ENCODE data around the gene SGO2.
A peak's percentile ranks its signal among the peaks of the same experiment; 100 is the strongest.
"Not testable (repeated sequence)": the region's sequence is repeated elsewhere in the genome, so short reads cannot be mapped to it uniquely, and the experiment has no call there.

Gene SGO2

GRCh38 chr2:200525551-200525881 lies 491 bp upstream of the SGO2 start:
- no peak for DNase-seq

GRCh38 chr2:200528228-200528627 lies 2.2 kb downstream of the SGO2 start:
- DNase-seq: no peak

GRCh38 chr2:200533754-200534153 lies 7.7 kb downstream of the SGO2 start:
- no peak for DNase-seq

GRCh38 chr2:200534572-200534971 lies 8.6 kb downstream of the SGO2 start:
- no peak for DNase-seq

GRCh38 chr2:200538139-200538538 lies 12.1 kb downstream of the SGO2 start:
- DNase-seq: no peak

GRCh38 chr2:200540793-200541192 lies 14.8 kb downstream of the SGO2 start:
- no peak for DNase-seq

GRCh38 chr2:200566596-200566995 lies 40.6 kb downstream of the SGO2 start:
- DNase-seq: not testable (repeated sequence)

- DNase-seq: no peak
These were observed 41.9 kb downstream of the SGO2 start for GRCh38 chr2:200567932-200568331.

GRCh38 chr2:200575957-200576356 lies 50.0 kb downstream of the SGO2 start:
- DNase-seq: no peak

GRCh38 chr2:200577027-200577426 lies 51.0 kb downstream of the SGO2 start:
- DNase-seq: no peak

- peak; percentile 2 for DNase-seq
These were observed 52.8 kb downstream of the SGO2 start for GRCh38 chr2:200578778-200579177.

GRCh38 chr2:200584639-200585038 lies 58.6 kb downstream of the SGO2 start:
- DNase-seq: no peak

- DNase-seq: no peak
These were observed 59.3 kb downstream of the SGO2 start for GRCh38 chr2:200585340-200585729.

GRCh38 chr2:200585730-200586643 lies 60.0 kb downstream of the SGO2 start, which contains the start of gene AOX1:
Gene AOX1 (plus strand): TSS chr2:200586014. CDS start chr2:200586109, 95 bp downstream.
- DNase-seq: no peak

- no peak for DNase-seq
These were observed 60.6 kb downstream of the SGO2 start for GRCh38 chr2:200586644-200586975.

- DNase-seq: no peak
These were observed 61.1 kb downstream of the SGO2 start for GRCh38 chr2:200587007-200587616.

GRCh38 chr2:200588076-200588678 lies 62.2 kb downstream of the SGO2 start:
- no peak for DNase-seq

- no peak for DNase-seq
These were observed 64.1 kb downstream of the SGO2 start for GRCh38 chr2:200590090-200590489.

- DNase-seq: no peak
These were observed 65.3 kb downstream of the SGO2 start for GRCh38 chr2:200591308-200591707.

- no peak for DNase-seq
These were observed 66.5 kb downstream of the SGO2 start for GRCh38 chr2:200592406-200593075.

- DNase-seq: no peak
These were observed 67.9 kb downstream of the SGO2 start for GRCh38 chr2:200593905-200594304.

- no peak for DNase-seq
These were observed 69.9 kb downstream of the SGO2 start for GRCh38 chr2:200595913-200596312.

GRCh38 chr2:200596774-200597570 lies 71.0 kb downstream of the SGO2 start:
- no peak for DNase-seq

All from NCI-H1436 (cell line).